H9 (cell line): Measurements from ENCODE around the gene BAAT. TPM values are rescaled to one million over a fixed set of nuclear protein-coding genes. Genes with fewer than 3 reads are reported as not detected.

Experiments
- DNase-seq: peaks from one replicate; pipeline ENCODE4 v3.0.0-alpha.2; 2017
- H2AFZ ChIP-seq: one replicate; pipeline ENCODE4 v1.6.1; 2013; ENCODE audit warnings: mild to moderate bottlenecking, low read length, control low read depth, moderate library complexity
- H2AK5ac ChIP-seq: 2 replicates; pipeline ENCODE4 v1.6.1; 2013; ENCODE audit warnings: low read length, control low read depth, mixed read lengths; ENCODE audit not compliant: insufficient read length
- H2BK120ac ChIP-seq: one replicate; pipeline ENCODE4 v1.6.1; 2013; ENCODE audit warnings: low read depth, mild to moderate bottlenecking, low read length, control low read depth, inconsistent platforms; ENCODE audit not compliant: poor library complexity, severe bottlenecking
- H2BK12ac ChIP-seq: 2 replicates; pipeline ENCODE4 v1.6.1; 2013; ENCODE audit warnings: low read length, control low read depth, mixed read lengths, low read depth; ENCODE audit not compliant: insufficient read length
- H2BK15ac ChIP-seq: 2 replicates; pipeline ENCODE4 v1.6.1; 2013; ENCODE audit warnings: low read depth, low read length, control low read depth
- H2BK20ac ChIP-seq: one replicate; pipeline ENCODE4 v1.6.1; 2013; ENCODE audit warnings: low read depth, mild to moderate bottlenecking, low read length, control low read depth, inconsistent platforms; ENCODE audit not compliant: poor library complexity, severe bottlenecking
- H2BK5ac ChIP-seq: 2 replicates; pipeline ENCODE4 v1.6.1; 2013; ENCODE audit warnings: low read length, control low read depth, mixed read lengths; ENCODE audit not compliant: insufficient read length
- H3K14ac ChIP-seq: 2 replicates; pipeline ENCODE4 v1.6.1; 2013; ENCODE audit warnings: low read length, control low read depth; ENCODE audit not compliant: insufficient read depth
- H3K18ac ChIP-seq: 2 replicates; pipeline ENCODE4 v1.6.1; 2013; ENCODE audit warnings: low read depth, mild to moderate bottlenecking, mixed read lengths, low read length, control low read depth; ENCODE audit not compliant: insufficient read length
- H3K23ac ChIP-seq: 2 replicates; pipeline ENCODE4 v1.6.1; 2013; ENCODE audit warnings: low read length, control low read depth, mixed read lengths, low read depth; ENCODE audit not compliant: insufficient read length
- H3K23me2 ChIP-seq: 2 replicates; pipeline ENCODE4 v1.6.1; 2013; ENCODE audit warnings: low read depth, mild to moderate bottlenecking, mixed read lengths, low read length, control low read depth; ENCODE audit not compliant: insufficient read length, poor library complexity, severe bottlenecking
- H3K27ac ChIP-seq: 2 replicates; pipeline ENCODE4 v1.5.1; 2013; ENCODE audit warnings: low read length, control low read depth, mixed read lengths, low read depth; ENCODE audit not compliant: insufficient read length
- H3K27me3 ChIP-seq: 2 replicates; pipeline ENCODE4 v1.6.1; 2013; ENCODE audit warnings: low read length, control low read depth, inconsistent platforms; ENCODE audit not compliant: insufficient read depth
- H3K4ac ChIP-seq: 2 replicates; pipeline ENCODE4 v1.6.1; 2013; ENCODE audit warnings: low read depth, mild to moderate bottlenecking, control low read depth, inconsistent platforms, low read length, moderate library complexity
- H3K4me1 ChIP-seq: 2 replicates; pipeline ENCODE4 v1.6.1; 2013; ENCODE audit warnings: low read length, control low read depth, inconsistent platforms; ENCODE audit not compliant: insufficient read depth
- H3K4me2 ChIP-seq: 2 replicates; pipeline ENCODE4 v1.6.1; 2013; ENCODE audit warnings: low read length, control low read depth, mixed read lengths; ENCODE audit not compliant: insufficient read length, insufficient read depth
- H3K56ac ChIP-seq: 2 replicates; pipeline ENCODE4 v1.6.1; 2013; ENCODE audit warnings: low read depth, mild to moderate bottlenecking, mixed read lengths, low read length, control low read depth; ENCODE audit not compliant: insufficient read length
- H3K79me1 ChIP-seq: 2 replicates; pipeline ENCODE4 v1.6.1; 2013; ENCODE audit warnings: low read depth, mild to moderate bottlenecking, moderate library complexity, low read length, control low read depth, inconsistent platforms; ENCODE audit not compliant: insufficient read depth, poor library complexity, severe bottlenecking
- H3K79me2 ChIP-seq: 2 replicates; pipeline ENCODE4 v1.6.1; 2013; ENCODE audit warnings: low read length, control low read depth, inconsistent platforms; ENCODE audit not compliant: insufficient read depth
- H3K9ac ChIP-seq: 2 replicates; pipeline ENCODE4 v1.6.1; 2013; ENCODE audit warnings: low read length, control low read depth, mixed read lengths; ENCODE audit not compliant: insufficient read length; ENCODE audit errors: extremely low read depth
- H3K9me3 ChIP-seq: one replicate; pipeline ENCODE4 v1.6.1; 2013; ENCODE audit warnings: low read depth, low read length, inconsistent platforms; ENCODE audit not compliant: control insufficient read depth
- H3T11ph ChIP-seq: one replicate; pipeline ENCODE4 v1.6.1; 2013; ENCODE audit warnings: mild to moderate bottlenecking, low read length, control low read depth, inconsistent platforms
- H4K20me1 ChIP-seq: one replicate; pipeline ENCODE4 v1.6.1; 2013; ENCODE audit not compliant: control insufficient read depth, insufficient read length, insufficient read depth
- H4K5ac ChIP-seq: 2 replicates; pipeline ENCODE4 v1.6.1; 2013; ENCODE audit warnings: low read depth, mild to moderate bottlenecking, mixed read lengths, low read length, control low read depth; ENCODE audit not compliant: insufficient read length
- H4K8ac ChIP-seq: replicated peaks from 2 replicates; pipeline ENCODE4 v1.6.1; 2013; ENCODE audit warnings: low read length, control low read depth, mixed read lengths, low read depth; ENCODE audit not compliant: insufficient read length
- H4K91ac ChIP-seq: 2 replicates; pipeline ENCODE4 v1.6.1; 2013; ENCODE audit warnings: low read depth, mild to moderate bottlenecking, moderate library complexity, mixed read lengths, low read length, control low read depth; ENCODE audit not compliant: insufficient read length
- H3K27ac Mint-ChIP-seq, 3 experiments: 2 replicates in 2 of 3; 3 replicates in 1 of 3; pipeline ENCODE4 v1.8.0; 2020 to 2021; ENCODE audit warnings: mixed read lengths in 3 of 3, mild to moderate bottlenecking in 1 of 3, moderate library complexity in 1 of 3
- H3K27me3 Mint-ChIP-seq: 2 replicates; pipeline ENCODE4 v1.8.0; 2021; ENCODE audit warnings: low read depth, mild to moderate bottlenecking, moderate library complexity, mixed read lengths
- H3K36me3 Mint-ChIP-seq, 3 experiments: 2 replicates in 2 of 3; 3 replicates in 1 of 3; pipeline ENCODE4 v1.8.0; 2020 to 2021; ENCODE audit warnings: low read depth in 3 of 3, mixed read lengths in 3 of 3; ENCODE audit not compliant: insufficient read depth in 1 of 3
- H3K4me1 Mint-ChIP-seq, 2 experiments: 2 replicates each; pipeline ENCODE4 v1.8.0; 2020; ENCODE audit warnings: mixed read lengths in 2 of 2
- H3K4me3 Mint-ChIP-seq, 2 experiments: 2 replicates in 1 of 2; 3 replicates in 1 of 2; pipeline ENCODE4 v1.8.0; 2020 to 2021; ENCODE audit warnings: mild to moderate bottlenecking in 2 of 2, mixed read lengths in 2 of 2, moderate library complexity in 1 of 2
- H3K9me3 Mint-ChIP-seq, 2 experiments: 2 replicates in 1 of 2; 3 replicates in 1 of 2; pipeline ENCODE4 v1.8.0; 2020; ENCODE audit warnings: mild to moderate bottlenecking in 2 of 2, mixed read lengths in 2 of 2, moderate library complexity in 1 of 2
- CTCF ChIP-seq: fragments of 200-600 bp; sonication (generic); conservative IDR thresholded peaks from 3 replicates; pipeline ENCODE4 v1.8.0; 2021; ENCODE audit warnings: antibody characterized with exemption, mild to moderate bottlenecking
- WGBS: extraction: QIAGEN DNeasy Blood & Tissue Kit; methylation state at CpG from one replicate; pipeline ENCODE4 v1.1.7; 2013; ENCODE audit warnings: missing lambda C conversion rate, low lambda C conversion rate, mixed read lengths; ENCODE audit not compliant: insufficient read length; ENCODE audit errors: extremely low coverage; 5-methylcytosine and 5-hydroxymethylcytosine counted together
- total RNA-seq: library from RNA; stranded (reverse); gene quantifications from 2 replicates; pipeline ENCODE4 v1.2.1, GENCODE V29; 2021

The BAAT gene
- total RNA-seq, 1 experiment from 2014 or later: 0.09 TPM

DNA sequence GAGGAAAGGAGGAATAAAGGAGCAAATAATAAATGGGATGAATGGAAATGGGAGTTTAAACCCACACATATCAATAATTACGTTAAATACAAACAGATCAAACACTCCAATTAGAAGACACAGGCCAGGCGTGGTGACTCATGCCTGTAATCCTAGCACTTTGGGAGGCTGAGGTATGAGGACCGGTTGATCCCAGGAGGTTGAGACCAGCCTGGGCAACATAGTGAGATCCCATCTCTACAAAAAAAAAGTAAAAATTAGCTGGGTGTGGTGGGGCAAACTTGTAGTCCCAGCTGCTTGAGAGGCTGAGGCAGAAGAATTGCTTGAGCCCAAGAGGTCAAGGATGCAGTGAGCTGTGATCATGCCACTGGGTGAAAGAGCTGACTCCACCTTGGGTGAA, 3.7 kb downstream of the BAAT start:
- H4K91ac ChIP-seq: no peak overlapping the region
- no peak for DNase-seq
- no peak overlapping the region for H3K23ac ChIP-seq
- peaks cover 18 to 41% (median 18%) of the 10 kb centered on the region in 3 experiments for H3K36me3 Mint-ChIP-seq
- whole genome bisulfite sequencing: no CpG with 5 or more reads among the region's 3 CpGs
- no peak overlapping the region for H3K18ac ChIP-seq
- H2BK12ac ChIP-seq: no peak overlapping the region
- no peak overlapping the region for H3K4ac ChIP-seq
- H3K27me3 ChIP-seq: no peaks in the 10 kb centered on the region
- no peak overlapping the region for H3K27ac Mint-ChIP-seq
- H3T11ph ChIP-seq: no peak overlapping the region
- peaks cover 26 to 27% of the 10 kb centered on the region in 2 experiments for H3K4me1 Mint-ChIP-seq
- no peak overlapping the region for H2AK5ac ChIP-seq
- H2BK120ac ChIP-seq: no peak overlapping the region
- no peak overlapping the region for H2BK15ac ChIP-seq
- H4K8ac ChIP-seq: no peak overlapping the region
- H4K5ac ChIP-seq: no peak overlapping the region
- H3K9me3 Mint-ChIP-seq: peaks cover 30 to 31% of the 10 kb centered on the region in 2 experiments
- no peaks in the 10 kb centered on the region for H4K20me1 ChIP-seq
- no peaks in the 10 kb centered on the region for H3K9me3 ChIP-seq
- TF ChIP-seq CTCF: no peak
- no peaks in the 10 kb centered on the region; the same call in 1 of the 2 replicates for H3K27me3 Mint-ChIP-seq
- H2BK20ac ChIP-seq: no peak overlapping the region
- H3K4me1 ChIP-seq: 0 out of 2 replicates have a peak, but pooled peaks cover 3% of the 10 kb centered on the region
- no peak overlapping the region for H3K56ac ChIP-seq
- H3K27ac ChIP-seq: no peak overlapping the region
- H3K79me2 ChIP-seq: no peaks in the 10 kb centered on the region
- no peak overlapping the region for H2AFZ ChIP-seq
- no peak overlapping the region for H3K9ac ChIP-seq
- H2BK5ac ChIP-seq: no peak overlapping the region
- no peaks in the 10 kb centered on the region for H3K23me2 ChIP-seq
- no peak overlapping the region for H3K4me2 ChIP-seq
- no peak overlapping the region for H3K4me3 Mint-ChIP-seq
- H3K14ac ChIP-seq: no peak overlapping the region
- no peaks in the 10 kb centered on the region for H3K79me1 ChIP-seq
